SK-N-SH (cell line): Measurements from ENCODE around the gene TBX18. TPM values are rescaled to one million over a fixed set of nuclear protein-coding genes. Genes with fewer than 3 reads are reported as not detected.

ENCODE experiments used
- CTCF ChIA-PET: fragments of 300-600, 350-600 bp; formaldehyde crosslinking; extraction: SDS; loops from one replicate; lab custom pipeline; 2021; lab: Yijun Ruan, JAX
- POLR2A ChIA-PET: fragments of 350-600 bp; sonication (Branson Sonifier 250); formaldehyde crosslinking; extraction: SDS; loops from one replicate; lab custom pipeline; 2020; ENCODE audit warnings: antibody characterized with exemption, inconsistent platforms; lab: Yijun Ruan, JAX
- DNase-seq: peaks from one replicate; pipeline ENCODE4 v3.0.0; 2012
- H2AFZ ChIP-seq: fragments of 200-600 bp; sonication (generic); 2 replicates; pipeline ENCODE4 v1.8.1; 2016; ENCODE audit warnings: antibody characterized with exemption, mild to moderate bottlenecking, low read depth
- H3F3A ChIP-seq: fragments of 200-600 bp; sonication (generic); replicated peaks from 2 replicates; pipeline ENCODE3; 2016; ENCODE audit warnings: antibody characterized with exemption, mild to moderate bottlenecking; ENCODE audit not compliant: insufficient read depth
- H3K27ac ChIP-seq, 2 experiments: fragments of 200-500 bp in 1 of 2; fragments of 200-600 bp in 1 of 2; sonication (Bioruptor generic) in 1 of 2; sonication (generic), shearing (Covaris generic) in 1 of 2; 2 replicates each; pipeline versions ENCODE4 v1.5.1 to v1.6.1; 2014 to 2016; ENCODE audit warnings: low read depth in 2 of 2, inconsistent platforms in 1 of 2, low read length in 1 of 2, mild to moderate bottlenecking in 1 of 2, mixed read lengths in 1 of 2
- H3K27me3 ChIP-seq: fragments of 200-600 bp; sonication (generic), shearing (Covaris generic); 2 replicates; pipeline ENCODE4 v1.6.1; 2016; ENCODE audit warnings: mixed run types; ENCODE audit not compliant: insufficient read depth
- H3K36me3 ChIP-seq, 2 experiments: fragments of 200-500 bp in 1 of 2; fragments of 200-600 bp in 1 of 2; sonication (Bioruptor generic) in 1 of 2; sonication (generic) in 1 of 2; replicated peaks in 1 of 2; 2 replicates each; pipeline versions ENCODE3 to v1.5.1; 2014 to 2016; ENCODE audit warnings: low read length in 1 of 2, mild to moderate bottlenecking in 1 of 2; ENCODE audit not compliant: insufficient read depth in 2 of 2, control insufficient read depth in 1 of 2
- H3K4me1 ChIP-seq, 2 experiments: fragments of 200-500 bp in 1 of 2; fragments of 200-600 bp in 1 of 2; sonication (Bioruptor generic) in 1 of 2; sonication (generic), shearing (Covaris generic) in 1 of 2; 2 replicates each; pipeline versions ENCODE4 v1.5.1 to v1.6.1; 2014 to 2016; ENCODE audit warnings: low read depth in 1 of 2, low read length in 1 of 2, mixed run types in 1 of 2; ENCODE audit not compliant: insufficient read depth in 2 of 2, control insufficient read depth in 1 of 2
- H3K4me2 ChIP-seq: fragments of 200-600 bp; sonication (generic), shearing (Covaris generic); 2 replicates; pipeline ENCODE4 v1.6.1; 2017; ENCODE audit warnings: mixed run types
- H3K4me3 ChIP-seq, 2 experiments: fragments of 200-500 bp in 1 of 2; fragments of 200-600 bp in 1 of 2; sonication (Bioruptor generic) in 1 of 2; sonication (generic), shearing (Covaris generic) in 1 of 2; 2 replicates each; pipeline versions ENCODE4 v1.5.1 to v1.8.1; 2014 to 2016; ENCODE audit warnings: low read depth in 2 of 2, inconsistent platforms in 1 of 2, low read length in 1 of 2, mild to moderate bottlenecking in 1 of 2, mixed read lengths in 1 of 2, moderate library complexity in 1 of 2
- H3K79me2 ChIP-seq: fragments of 200-600 bp; sonication (generic); 2 replicates; pipeline ENCODE4 v1.8.1; 2017; ENCODE audit warnings: mild to moderate bottlenecking; ENCODE audit not compliant: insufficient read depth
- H3K9ac ChIP-seq: fragments of 200-600 bp; sonication (generic); 2 replicates; pipeline ENCODE4 v1.6.1; 2017; ENCODE audit warnings: mixed run types
- H3K9me2 ChIP-seq: fragments of 200-600 bp; sonication (generic); 2 replicates; pipeline ENCODE4 v1.6.1; 2017; ENCODE audit warnings: mixed run types
- H3K9me3 ChIP-seq: fragments of 200-600 bp; sonication (generic); 2 replicates; pipeline ENCODE4 v1.6.1; 2017; ENCODE audit warnings: mixed run types, mild to moderate bottlenecking, moderate library complexity
- H4K20me1 ChIP-seq: fragments of 200-600 bp; sonication (generic); 2 replicates; pipeline ENCODE4 v1.6.1; 2017; ENCODE audit warnings: mild to moderate bottlenecking, mixed run types; ENCODE audit not compliant: insufficient read depth
- CTCF ChIP-seq: fragments of 200-600 bp; sonication (generic); IDR thresholded peaks from 2 replicates; pipeline ENCODE4 v1.6.1; 2017; ENCODE audit warnings: antibody characterized with exemption, mild to moderate bottlenecking, moderate library complexity
- ELF1 ChIP-seq: IDR thresholded peaks from 2 replicates; pipeline ENCODE4 v1.4.0; 2012
- FOXJ3 ChIP-seq: sonication (generic); formaldehyde crosslinking; IDR thresholded peaks from 2 replicates; pipeline ENCODE4 v1.5.1; 2020; ENCODE audit warnings: mild to moderate bottlenecking, missing genetic modification reagents
- IRF3 ChIP-seq: fragments of 150-350 bp; IDR thresholded peaks from 2 replicates; pipeline ENCODE4 v1.6.1; 2016; ENCODE audit warnings: mild to moderate bottlenecking, low read depth, low read length
- MAX ChIP-seq: IDR thresholded peaks from 2 replicates; pipeline ENCODE4 v1.4.0; 2012; ENCODE audit warnings: low read depth
- NFIC ChIP-seq: IDR thresholded peaks from 2 replicates; pipeline ENCODE4 v1.4.0; 2012; ENCODE audit warnings: borderline replicate concordance
- RAD21 ChIP-seq: IDR thresholded peaks from 2 replicates; pipeline ENCODE4 v1.6.1; 2012; ENCODE audit warnings: mild to moderate bottlenecking, low read length
- REST ChIP-seq: IDR thresholded peaks from 2 replicates; pipeline ENCODE4 v1.6.1; 2012; ENCODE audit warnings: mild to moderate bottlenecking, low read depth, low read length, moderate library complexity
- RFX5 ChIP-seq: IDR thresholded peaks from 2 replicates; pipeline ENCODE4 v1.6.1; 2012; ENCODE audit warnings: mild to moderate bottlenecking, improper control_type of control experiment, low read length
- SIN3A ChIP-seq: IDR thresholded peaks from 2 replicates; pipeline ENCODE4 v1.6.1; 2012; ENCODE audit warnings: low read depth, mild to moderate bottlenecking, low read length, moderate library complexity, borderline replicate concordance
- SMC3 ChIP-seq: IDR thresholded peaks from 2 replicates; pipeline ENCODE4 v1.6.1; 2012; ENCODE audit warnings: low read depth, low read length, improper control_type of control experiment
- TEAD4 ChIP-seq: IDR thresholded peaks from 2 replicates; pipeline ENCODE4 v1.4.0; 2012; ENCODE audit warnings: mild to moderate bottlenecking, borderline replicate concordance; ENCODE audit not compliant: insufficient read depth
- ZBTB33 ChIP-seq: IDR thresholded peaks from 2 replicates; pipeline ENCODE4 v1.4.0; 2012; ENCODE audit warnings: low read depth, borderline replicate concordance
- WGBS: methylation state at CpG from one replicate; pipeline ENCODE4 v1.1.6; 2017; ENCODE audit warnings: low lambda C conversion rate; 5-methylcytosine and 5-hydroxymethylcytosine counted together
- polyA plus RNA-seq, 3 experiments: library from polyadenylated mRNA; depleted of rRNA; stranded (reverse); fragments of >200 nt; gene quantifications; 2 replicates each; pipeline ENCODE4 v1.2.3, GENCODE V29; 2012
- TF ChIP-seq, protein P1 (sequence below): fragments of 150-350 bp; IDR thresholded peaks from 2 replicates; pipeline ENCODE4 v1.6.1; 2017; ENCODE audit warnings: antibody characterized with exemption, low read length, low read depth, borderline replicate concordance
- TF ChIP-seq, protein P2 (sequence below): IDR thresholded peaks from 2 replicates; pipeline ENCODE4; 2012

The TBX18 gene
- polyA plus RNA-seq, 1 of the 3 experiments (the other 2 are of a cell fraction), result 19.3 TPM

DNA sequence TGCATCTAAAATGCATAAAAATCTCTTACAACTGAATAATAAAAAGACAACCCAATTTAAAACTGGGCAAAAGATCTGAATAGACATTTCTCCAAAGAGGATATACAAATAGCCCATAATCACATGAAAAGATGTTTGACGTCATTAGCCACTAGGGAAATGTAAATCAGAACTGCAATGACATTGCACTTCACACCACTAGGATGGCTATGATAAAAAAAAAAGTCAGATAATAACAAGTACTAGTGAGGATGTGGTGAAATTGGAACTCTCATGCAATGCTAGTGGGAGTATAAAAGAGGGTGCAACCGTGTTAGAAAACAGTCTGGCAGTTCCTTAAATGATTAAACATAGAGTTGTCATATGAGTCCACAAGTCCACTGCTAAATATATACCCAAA is 24.3 kb upstream of the TBX18 start:
- H3K36me3 ChIP-seq, result no peaks in the 10 kb centered on the region
- no peaks in the 10 kb centered on the region for H3K9me3 ChIP-seq
- H2AFZ ChIP-seq, result no peak overlapping the region
- ChIA-PET CTCF (no interaction called here), POLR2A (no interaction called here)
- no peak overlapping the region for H3K9ac ChIP-seq
- H3K27me3 ChIP-seq, result peaks cover 16% of the 10 kb centered on the region
- H3K4me2 ChIP-seq, result no peak overlapping the region
- TF ChIP-seq ELF1 (no peak), RFX5 (no peak), REST (no peak)
- TF ChIP-seq, protein P1, sequence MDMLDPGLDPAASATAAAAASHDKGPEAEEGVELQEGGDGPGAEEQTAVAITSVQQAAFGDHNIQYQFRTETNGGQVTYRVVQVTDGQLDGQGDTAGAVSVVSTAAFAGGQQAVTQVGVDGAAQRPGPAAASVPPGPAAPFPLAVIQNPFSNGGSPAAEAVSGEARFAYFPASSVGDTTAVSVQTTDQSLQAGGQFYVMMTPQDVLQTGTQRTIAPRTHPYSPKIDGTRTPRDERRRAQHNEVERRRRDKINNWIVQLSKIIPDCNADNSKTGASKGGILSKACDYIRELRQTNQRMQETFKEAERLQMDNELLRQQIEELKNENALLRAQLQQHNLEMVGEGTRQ, result no peak
- TF ChIP-seq, protein P2, sequence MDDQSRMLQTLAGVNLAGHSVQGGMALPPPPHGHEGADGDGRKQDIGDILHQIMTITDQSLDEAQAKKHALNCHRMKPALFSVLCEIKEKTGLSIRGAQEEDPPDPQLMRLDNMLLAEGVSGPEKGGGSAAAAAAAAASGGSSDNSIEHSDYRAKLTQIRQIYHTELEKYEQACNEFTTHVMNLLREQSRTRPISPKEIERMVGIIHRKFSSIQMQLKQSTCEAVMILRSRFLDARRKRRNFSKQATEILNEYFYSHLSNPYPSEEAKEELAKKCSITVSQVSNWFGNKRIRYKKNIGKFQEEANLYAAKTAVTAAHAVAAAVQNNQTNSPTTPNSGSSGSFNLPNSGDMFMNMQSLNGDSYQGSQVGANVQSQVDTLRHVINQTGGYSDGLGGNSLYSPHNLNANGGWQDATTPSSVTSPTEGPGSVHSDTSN, result no peak
- H3K4me3 ChIP-seq, result no peak overlapping the region
- H3K4me1 ChIP-seq, result no peaks in the 10 kb centered on the region; a peak in 1 of 4 replicates
- no peaks in the 10 kb centered on the region for H3K79me2 ChIP-seq
- no peak overlapping the region for H3K27ac ChIP-seq
- H3F3A ChIP-seq, result no peaks in the 10 kb centered on the region
- no peaks in the 10 kb centered on the region for H4K20me1 ChIP-seq
- no peak for DNase-seq
- 10% methylated on average over 2 of the region's 2 CpGs for whole genome bisulfite sequencing
- H3K9me2 ChIP-seq, result no peaks in the 10 kb centered on the region

DNA sequence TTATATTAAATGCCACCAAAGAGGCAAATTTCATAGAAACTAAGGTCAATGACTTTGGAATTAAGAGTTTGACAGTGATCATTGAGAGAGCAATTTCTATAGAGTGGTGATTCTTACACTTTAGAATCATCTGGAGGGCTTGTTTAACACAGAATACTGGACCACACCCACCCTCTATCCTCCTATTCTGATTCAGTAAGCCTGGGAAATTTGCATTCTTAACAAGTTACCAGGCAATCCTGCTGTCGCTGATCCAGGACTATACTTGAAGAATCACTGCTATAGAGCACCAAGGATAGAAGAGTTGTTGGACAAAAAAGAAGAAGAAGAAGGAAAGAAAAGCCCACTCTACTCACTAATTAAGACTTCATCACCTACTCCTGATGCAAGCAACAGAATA is 21.3 kb upstream of the TBX18 start:
- TF ChIP-seq TEAD4 (no peak), RAD21 (no peak), SIN3A (no peak), FOXJ3 (CRISPR knock-in tag) (no peak), IRF3 (no peak), ZBTB33 (no peak), MAX (no peak), SMC3 (no peak), NFIC (no peak), CTCF (no peak)
- TF ChIP-seq, protein P1, result no peak
- no peaks in the 10 kb centered on the region for H3K79me2 ChIP-seq
- H3K27me3 ChIP-seq, result peaks cover 31% of the 10 kb centered on the region
- ChIA-PET CTCF (no interaction called here), POLR2A (no interaction called here)
- H3K9me2 ChIP-seq, result no peaks in the 10 kb centered on the region
- H3K27ac ChIP-seq, result no peak overlapping the region
- H2AFZ ChIP-seq, result no peak overlapping the region
- H3F3A ChIP-seq, result no peaks in the 10 kb centered on the region
- H3K4me3 ChIP-seq, result no peak overlapping the region
- DNase-seq, result no peak
- H3K9me3 ChIP-seq, result no peaks in the 10 kb centered on the region
- WGBS, result 21% methylated on average over 1 of the region's 1 CpG
- no peak overlapping the region for H3K4me2 ChIP-seq
- no peaks in the 10 kb centered on the region for H3K36me3 ChIP-seq
- no peak overlapping the region for H3K9ac ChIP-seq
- no peaks in the 10 kb centered on the region for H4K20me1 ChIP-seq
- no peaks in the 10 kb centered on the region for H3K4me1 ChIP-seq
